HCT116 (cell line): Measurements from ENCODE around the gene UVRAG. TPM values are rescaled to one million over a fixed set of nuclear protein-coding genes. Genes with fewer than 3 reads are reported as not detected.

Experiments used
- ATAC-seq: fragments of 200-7000 bp; cut with Tn5 transposase; 2 replicates; pipeline ENCODE4 v1.9.1; 2020; ENCODE audit warnings: mild to moderate bottlenecking, moderate library complexity
- BruUV-seq: library from RNA; stranded (reverse); fragments of 400-500 nt; replicated peaks from 2 replicates; lab custom pipeline; 2021; lab: Mats Ljungman, UMichigan
- CTCF ChIA-PET: fragments of 300-600 bp; sonication (Branson Sonifier 250); formaldehyde crosslinking; loops from one replicate; lab custom pipeline; 2021; ENCODE audit warnings: antibody characterized with exemption; lab: Charles Lee
- POLR2A ChIA-PET: fragments of 300-600, 350-600 bp; sonication (Branson Sonifier 250); formaldehyde crosslinking; loops from one replicate; lab custom pipeline; 2021; ENCODE audit warnings: antibody characterized with exemption; lab: Charles Lee
- RAD21 ChIA-PET, 2 experiments: fragments of 300-600 bp; sonication (Branson Sonifier 250); formaldehyde crosslinking; loops; one replicate each; lab custom pipeline; 2023; ENCODE audit warnings: low total read pairs in 2 of 2; ENCODE audit not compliant: uncharacterized antibody in 2 of 2, unreplicated experiment in 2 of 2, low non-redundant PET in 1 of 2; lab: Charles Lee
- DNase-seq: peaks from one replicate; pipeline ENCODE4 v3.0.0-alpha.2; 2010; ENCODE audit warnings: low read depth, low spot score
- H2AFZ ChIP-seq: fragments of 200-600 bp; shearing (Covaris generic), sonication (generic); 2 replicates; pipeline ENCODE4 v1.6.1; 2017; ENCODE audit warnings: low read depth, mixed run types, mixed read lengths, antibody characterized with exemption, low read length; ENCODE audit not compliant: poor library complexity, severe bottlenecking
- H3K27ac ChIP-seq: 2 replicates; pipeline ENCODE4 v1.5.1; 2012; ENCODE audit warnings: low read depth, low read length
- H3K27me3 ChIP-seq: fragments of 200-600 bp; sonication (generic); 2 replicates; pipeline ENCODE4 v1.6.1; 2016; ENCODE audit warnings: mixed run types, low read length, mixed read lengths; ENCODE audit not compliant: insufficient read depth
- H3K36me3 ChIP-seq, 2 experiments: fragments of 200-500 bp in 1 of 2; fragments of 200-600 bp in 1 of 2; sonication (Bioruptor generic) in 1 of 2; sonication (generic) in 1 of 2; 2 replicates each; pipeline versions ENCODE4 v1.5.1 to v1.6.1; 2014 to 2016; ENCODE audit warnings: low read length in 2 of 2, inconsistent platforms in 1 of 2, mixed read lengths in 1 of 2, mixed run types in 1 of 2; ENCODE audit not compliant: insufficient read depth in 2 of 2, control insufficient read depth in 1 of 2
- H3K4me1 ChIP-seq, 2 experiments: fragments of 200-600 bp in 1 of 2; sonication (generic) in 1 of 2; 2 replicates each; pipeline versions ENCODE4 v1.5.1 to v1.6.1; 2012 to 2017; ENCODE audit warnings: low read length in 2 of 2, inconsistent platforms in 1 of 2, mild to moderate bottlenecking in 1 of 2, mixed read lengths in 1 of 2, mixed run types in 1 of 2, moderate library complexity in 1 of 2; ENCODE audit not compliant: insufficient read depth in 2 of 2, control insufficient read depth in 1 of 2
- H3K4me2 ChIP-seq: fragments of 200-600 bp; sonication (generic); 2 replicates; pipeline ENCODE4 v1.6.1; 2017; ENCODE audit warnings: mixed run types, low read length, mixed read lengths
- H3K4me3 ChIP-seq, 2 experiments: fragments of 200-600 bp in 1 of 2; sonication (generic) in 1 of 2; replicated peaks in 1 of 2; 2 replicates each; pipeline ENCODE4 v1.5.1; 2011 to 2016; ENCODE audit warnings: low read length in 2 of 2, control low read depth in 1 of 2, low read depth in 1 of 2, mild to moderate bottlenecking in 1 of 2, mixed read lengths in 1 of 2, mixed run types in 1 of 2
- H3K79me2 ChIP-seq: fragments of 200-600 bp; sonication (generic); 2 replicates; pipeline ENCODE4 v1.6.1; 2017; ENCODE audit warnings: mild to moderate bottlenecking, mixed run types, low read length, moderate library complexity, mixed read lengths; ENCODE audit not compliant: insufficient read depth
- H3K9ac ChIP-seq: fragments of 200-600 bp; sonication (generic); 2 replicates; pipeline ENCODE4 v1.6.1; 2016; ENCODE audit warnings: low read length, mixed read lengths
- H3K9me2 ChIP-seq: fragments of 200-600 bp; sonication (generic), shearing (Covaris generic); 2 replicates; pipeline ENCODE4 v1.6.1; 2017; ENCODE audit warnings: mixed run types, mild to moderate bottlenecking, moderate library complexity; ENCODE audit not compliant: insufficient read depth
- H3K9me3 ChIP-seq, 2 experiments: fragments of 200-500 bp in 1 of 2; fragments of 200-600 bp in 1 of 2; sonication (Bioruptor generic) in 1 of 2; sonication (generic) in 1 of 2; 2 replicates each; pipeline ENCODE4 v1.6.1; 2014 to 2017; ENCODE audit warnings: low read length in 2 of 2, mixed read lengths in 2 of 2, inconsistent platforms in 1 of 2, low read depth in 1 of 2, mild to moderate bottlenecking in 1 of 2, mixed run types in 1 of 2, moderate library complexity in 1 of 2; ENCODE audit not compliant: control insufficient read depth in 1 of 2, insufficient read depth in 1 of 2
- H4K20me1 ChIP-seq: fragments of 200-600 bp; sonication (generic), shearing (Covaris generic); 2 replicates; pipeline ENCODE4 v1.6.1; 2017; ENCODE audit warnings: mixed run types, mild to moderate bottlenecking, moderate library complexity; ENCODE audit not compliant: insufficient read depth
- CBX3 ChIP-seq: IDR thresholded peaks from 2 replicates; pipeline ENCODE4 v1.6.1; 2012; ENCODE audit warnings: low read depth
- CTCF ChIP-seq, 3 experiments: fragments of 200-600 bp in 1 of 3; sonication (generic) in 1 of 3; IDR thresholded peaks in 2 of 3; conservative IDR thresholded peaks in 1 of 3; 2 replicates each; pipeline ENCODE4 v1.5.1; 2012 to 2017; ENCODE audit warnings: low read depth in 2 of 3, low read length in 2 of 3, antibody characterized with exemption in 1 of 3, borderline replicate concordance in 1 of 3, control low read depth in 1 of 3, mild to moderate bottlenecking in 1 of 3, mixed read lengths in 1 of 3, mixed run types in 1 of 3, moderate library complexity in 1 of 3; ENCODE audit not compliant: insufficient read depth in 1 of 3
- EGR1 ChIP-seq: IDR thresholded peaks from 2 replicates; pipeline ENCODE4 v1.6.1; 2012; ENCODE audit warnings: low read depth
- ELF1 ChIP-seq: IDR thresholded peaks from 2 replicates; pipeline ENCODE4 v1.6.1; 2012; ENCODE audit warnings: low read depth, borderline replicate concordance
- RAD21 ChIP-seq: IDR thresholded peaks from 2 replicates; pipeline ENCODE4 v1.6.1; 2012; ENCODE audit warnings: low read depth, mild to moderate bottlenecking
- SIN3A ChIP-seq: IDR thresholded peaks from 2 replicates; pipeline ENCODE4 v1.6.1; 2012; ENCODE audit warnings: low read depth
- SRF ChIP-seq: IDR thresholded peaks from 2 replicates; pipeline ENCODE4 v1.6.1; 2012; ENCODE audit warnings: low read depth
- TCF7L2 ChIP-seq: IDR thresholded peaks from 2 replicates; pipeline ENCODE4 v1.7.0; 2011; ENCODE audit warnings: borderline replicate concordance, inconsistent platforms; ENCODE audit not compliant: insufficient read depth, insufficient read length; ENCODE audit errors: extremely low read depth
- YY1 ChIP-seq: IDR thresholded peaks from 2 replicates; pipeline ENCODE4 v1.6.1; 2011; ENCODE audit warnings: low read length, low read depth, moderate library complexity, mild to moderate bottlenecking; ENCODE audit not compliant: insufficient replicate concordance; ENCODE audit errors: extremely low read depth
- ZFX ChIP-seq: fragments of 450-650 bp; IDR thresholded peaks from 2 replicates; pipeline ENCODE4 v1.6.1; 2017
- intact Hi-C: fragments of 100-400 bp; cut with micrococcal nuclease; formaldehyde crosslinking; loops from 2 replicates; pipeline ENCODE4 v1.10.0; 2022
- total RNA-seq: library from RNA; stranded (reverse); gene quantifications from one replicate; pipeline ENCODE4 v1.2.1, GENCODE V29; 2021; ENCODE audit not compliant: unreplicated experiment
- TF ChIP-seq, protein P1 (sequence below): IDR thresholded peaks from 2 replicates; pipeline ENCODE4 v1.6.1; 2011; ENCODE audit warnings: mild to moderate bottlenecking, low read length, moderate library complexity; ENCODE audit not compliant: insufficient replicate concordance; ENCODE audit errors: extremely low read depth
- TF ChIP-seq, protein P2 (sequence below): IDR thresholded peaks from 2 replicates; pipeline ENCODE4 v1.6.1; 2012

The UVRAG gene
- total RNA-seq, 1 experiment from 2014 or later: 12.3 TPM

DNA sequence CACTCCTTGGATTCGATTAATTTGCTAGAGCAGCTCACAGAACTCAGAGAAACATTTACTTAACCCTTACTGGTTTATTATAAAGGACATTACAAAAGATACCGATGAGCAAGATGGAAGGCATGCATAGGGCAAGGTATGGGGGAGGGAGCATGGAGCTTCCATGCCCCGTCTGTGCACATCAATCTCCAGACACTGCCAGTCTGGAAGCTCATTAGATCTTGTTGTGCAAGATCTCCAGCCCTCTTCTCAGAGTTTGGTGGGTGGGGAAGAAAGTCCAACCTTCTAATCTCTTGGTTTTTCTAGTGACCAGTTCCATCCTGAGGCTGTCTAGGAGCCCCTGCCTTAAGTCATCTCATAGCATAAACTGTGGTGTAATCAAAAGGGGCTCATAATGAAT lies 190.7 kb downstream of the UVRAG start:
- DNase-seq (no peak), ATAC-seq (no peak)
- Histone ChIP-seq H4K20me1 (no peaks in the 10 kb centered on the region), H3K9me3 (no peaks in the 10 kb centered on the region), H3K9me2 (no peaks in the 10 kb centered on the region), H3K9ac (no peak overlapping the region), H3K27ac (no peak overlapping the region), H3K27me3 (no peaks in the 10 kb centered on the region), H3K79me2 (no peaks in the 10 kb centered on the region), H3K4me2 (no peak overlapping the region), H2AFZ (no peak overlapping the region), H3K4me1 (no peaks in the 10 kb centered on the region), H3K4me3 (no peak overlapping the region), H3K36me3 (no peaks in the 10 kb centered on the region)
- no TSS peak for BruUV-seq
- no peak for TF ChIP-seq ELF1
- no peak for TF ChIP-seq CBX3
- no peak for TF ChIP-seq SIN3A
- TF ChIP-seq ZFX: no peak
- TF ChIP-seq EGR1: no peak
- TF ChIP-seq, protein P1, sequence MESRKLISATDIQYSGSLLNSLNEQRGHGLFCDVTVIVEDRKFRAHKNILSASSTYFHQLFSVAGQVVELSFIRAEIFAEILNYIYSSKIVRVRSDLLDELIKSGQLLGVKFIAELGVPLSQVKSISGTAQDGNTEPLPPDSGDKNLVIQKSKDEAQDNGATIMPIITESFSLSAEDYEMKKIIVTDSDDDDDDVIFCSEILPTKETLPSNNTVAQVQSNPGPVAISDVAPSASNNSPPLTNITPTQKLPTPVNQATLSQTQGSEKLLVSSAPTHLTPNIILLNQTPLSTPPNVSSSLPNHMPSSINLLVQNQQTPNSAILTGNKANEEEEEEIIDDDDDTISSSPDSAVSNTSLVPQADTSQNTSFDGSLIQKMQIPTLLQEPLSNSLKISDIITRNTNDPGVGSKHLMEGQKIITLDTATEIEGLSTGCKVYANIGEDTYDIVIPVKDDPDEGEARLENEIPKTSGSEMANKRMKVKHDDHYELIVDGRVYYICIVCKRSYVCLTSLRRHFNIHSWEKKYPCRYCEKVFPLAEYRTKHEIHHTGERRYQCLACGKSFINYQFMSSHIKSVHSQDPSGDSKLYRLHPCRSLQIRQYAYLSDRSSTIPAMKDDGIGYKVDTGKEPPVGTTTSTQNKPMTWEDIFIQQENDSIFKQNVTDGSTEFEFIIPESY: no peak
- TF ChIP-seq RAD21: no peak
- CTCF ChIA-PET: no interaction called here
- RAD21 ChIA-PET: no interaction called here
- POLR2A ChIA-PET: no interaction called here
- intact Hi-C loops: no loop called here

DNA sequence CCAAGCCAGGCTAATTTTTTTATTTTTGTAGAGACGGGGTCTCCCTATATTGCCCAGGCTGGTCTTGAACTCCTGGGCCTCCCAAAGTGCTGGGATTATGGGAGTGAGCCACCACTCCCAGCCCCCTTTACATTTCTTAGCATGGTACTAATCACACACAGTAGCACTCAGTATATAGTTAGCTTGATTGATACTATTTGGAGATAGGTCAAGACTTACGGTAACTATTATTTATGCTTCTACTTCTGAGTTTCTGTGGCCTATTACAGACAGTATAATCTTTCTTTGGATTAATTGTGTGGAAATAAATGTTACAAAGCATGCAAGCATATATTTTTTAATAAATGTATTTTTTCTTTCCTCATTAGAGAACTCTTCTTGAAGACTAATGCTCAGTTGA lies 192.2 kb downstream of the UVRAG start:
- Histone ChIP-seq H3K4me1 (no peaks in the 10 kb centered on the region), H3K9me3 (no peaks in the 10 kb centered on the region), H3K79me2 (no peaks in the 10 kb centered on the region), H3K27me3 (no peaks in the 10 kb centered on the region), H3K27ac (no peak overlapping the region), H3K9me2 (no peaks in the 10 kb centered on the region), H3K4me3 (no peak overlapping the region), H3K36me3 (no peaks in the 10 kb centered on the region), H3K4me2 (no peak overlapping the region), H2AFZ (no peak overlapping the region), H3K9ac (no peak overlapping the region), H4K20me1 (no peaks in the 10 kb centered on the region)
- DNase-seq: no peak
- POLR2A ChIA-PET: no interaction called here
- TF ChIP-seq CTCF (IDR thresholded peaks at IDR 0.05 in 2 of 3, conservative IDR thresholded peaks at IDR 0.05 in 1 of 3; ENCODE audit: borderline replicate concordance in 1 of 3, insufficient read depth in 1 of 3, low read depth in 2 of 3, low read length in 2 of 3) (no peak), YY1 (no peak), ELF1 (no peak), RAD21 (no peak), TCF7L2 (no peak), SRF (no peak), ZFX (no peak)
- TF ChIP-seq, protein P2, sequence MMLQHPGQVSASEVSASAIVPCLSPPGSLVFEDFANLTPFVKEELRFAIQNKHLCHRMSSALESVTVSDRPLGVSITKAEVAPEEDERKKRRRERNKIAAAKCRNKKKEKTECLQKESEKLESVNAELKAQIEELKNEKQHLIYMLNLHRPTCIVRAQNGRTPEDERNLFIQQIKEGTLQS: no peak
- intact Hi-C loops: no loop called here
- RAD21 ChIA-PET: no interaction called here
- BruUV-seq: no TSS peak
- ATAC-seq: no peak
- CTCF ChIA-PET: no interaction called here
